Activated naive CD8-positive, alpha-beta T cell treated with anti-CD3 and anti-CD28 coated beads, Interleukin-2, amount 50 U/mL, for 16 hours (primary cell): ENCODE data around the gene MRFAP1L1.
"Not testable (repeated sequence)": the region's sequence is repeated elsewhere in the genome, so short reads cannot be mapped to it uniquely, and the experiment has no call there.

ENCODE experiments used
- DNase-seq: peaks from one replicate; pipeline ENCODE4 v3.0.0-alpha.2; 2020; ENCODE audit warnings: low read depth, low spot score

Gene MRFAP1L1

DNA sequence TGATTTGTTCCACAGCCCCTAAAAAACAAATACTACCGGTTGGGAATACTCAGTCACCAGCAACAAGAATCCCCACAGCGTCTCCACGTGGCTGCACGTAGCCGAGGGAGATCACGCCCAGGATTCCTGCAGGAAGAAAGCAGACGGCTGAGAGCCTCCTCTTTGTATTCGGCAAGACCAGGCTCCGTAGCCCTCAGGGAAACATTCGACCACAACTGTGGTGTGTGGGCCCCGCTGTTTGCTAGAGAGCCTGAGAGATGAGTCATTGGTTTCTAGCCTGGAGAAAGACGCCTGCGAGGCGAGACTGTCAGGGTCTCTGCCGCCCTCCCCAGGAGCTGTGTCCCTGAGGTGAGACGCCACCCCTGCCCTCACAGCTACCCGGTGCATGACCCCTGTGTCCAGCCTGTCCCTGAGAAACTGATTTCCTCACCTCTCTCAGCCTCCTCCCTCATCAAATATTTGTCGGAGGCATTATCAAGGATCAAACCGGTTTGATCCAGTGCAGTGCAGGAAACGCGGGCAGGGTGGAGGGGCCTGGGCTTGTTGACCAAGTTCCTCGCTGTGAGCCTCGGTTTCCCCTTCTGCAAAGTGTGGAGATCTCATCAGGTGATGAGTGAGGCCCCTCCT lies 20.7 kb downstream of the MRFAP1L1 start:
- DNase-seq = peak; percentile 67

DNA sequence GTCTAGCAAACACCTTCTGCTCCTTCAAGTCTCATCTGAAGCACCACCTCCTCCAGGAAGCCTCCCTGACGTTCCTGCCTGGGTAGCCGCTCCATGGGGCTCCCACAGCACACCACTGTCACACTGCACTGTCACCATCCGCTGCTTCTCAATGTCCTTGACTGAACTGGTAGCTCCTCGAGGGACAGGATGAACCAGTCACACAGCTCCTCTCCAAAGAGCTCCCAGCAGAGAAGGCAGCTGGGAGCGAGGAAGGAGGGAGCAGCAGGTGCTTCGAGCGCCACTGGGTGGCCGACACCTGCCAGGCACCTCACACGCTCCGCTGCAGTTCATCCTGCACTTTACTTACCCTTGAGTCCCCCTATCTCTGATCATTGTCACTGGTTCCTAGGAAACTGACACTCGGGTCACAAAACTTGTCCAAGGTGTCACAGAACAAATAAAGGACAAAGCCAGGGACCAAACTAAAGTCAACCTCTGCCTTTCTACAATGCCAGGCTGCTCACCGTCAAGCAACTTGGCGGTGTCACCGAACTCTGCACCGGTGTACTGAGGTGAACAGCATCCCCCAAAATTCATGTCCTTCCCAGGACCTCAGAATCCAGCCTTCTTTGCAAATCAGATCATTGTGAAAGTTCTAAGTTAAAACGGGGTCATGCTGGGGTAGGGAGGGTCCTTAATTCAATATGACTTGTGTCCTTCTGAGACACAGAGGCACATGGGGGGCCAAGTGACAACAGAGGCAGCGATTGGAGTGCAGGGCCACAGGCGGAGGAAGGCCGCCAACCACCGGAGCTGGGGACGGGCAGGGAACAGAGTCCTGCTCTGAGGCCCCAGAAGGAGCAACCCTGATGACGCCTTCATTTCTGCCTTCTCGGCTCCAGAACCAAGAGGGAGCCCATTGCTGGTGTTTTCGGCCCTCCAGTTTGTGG lies 21.5 kb downstream of the MRFAP1L1 start:
- no peak for DNase-seq

DNA sequence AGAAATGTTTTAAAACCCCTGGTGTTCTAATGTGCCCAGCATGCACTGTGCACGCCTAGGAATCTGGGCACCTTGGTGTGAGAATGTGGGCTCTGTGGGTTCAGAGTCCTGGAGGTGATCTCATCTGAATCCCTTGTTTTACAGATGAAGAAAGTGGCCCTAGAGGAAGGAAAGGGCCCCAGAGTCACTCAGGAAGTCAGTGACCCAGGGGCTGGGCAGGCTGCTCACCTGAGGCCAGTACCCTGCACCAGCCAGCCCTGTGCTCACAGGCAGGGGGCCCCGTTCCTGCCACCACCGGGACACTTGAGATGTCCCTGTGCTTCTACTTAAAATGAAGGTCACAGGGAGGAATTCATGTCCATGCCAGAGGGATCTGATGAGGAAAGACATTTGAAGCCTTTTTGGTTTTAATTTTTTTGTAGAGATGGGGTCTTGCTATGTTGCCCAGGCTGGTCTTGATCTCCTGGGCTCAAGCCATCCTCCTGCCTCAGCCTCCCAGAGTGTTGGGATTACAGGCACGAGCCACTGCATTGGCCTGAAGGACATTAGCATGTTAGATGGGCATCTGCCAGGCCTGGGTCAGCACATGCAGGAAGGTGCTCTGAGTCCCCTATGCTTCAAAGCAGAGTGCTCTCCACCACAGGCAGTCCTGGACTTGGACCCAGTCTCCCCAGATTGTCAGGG lies 23.4 kb downstream of the MRFAP1L1 start:
- DNase-seq = no peak

- DNase-seq = no peak
Measured at GRCh38 chr4:6684656-6685055, 25.0 kb downstream of the MRFAP1L1 start.

DNA sequence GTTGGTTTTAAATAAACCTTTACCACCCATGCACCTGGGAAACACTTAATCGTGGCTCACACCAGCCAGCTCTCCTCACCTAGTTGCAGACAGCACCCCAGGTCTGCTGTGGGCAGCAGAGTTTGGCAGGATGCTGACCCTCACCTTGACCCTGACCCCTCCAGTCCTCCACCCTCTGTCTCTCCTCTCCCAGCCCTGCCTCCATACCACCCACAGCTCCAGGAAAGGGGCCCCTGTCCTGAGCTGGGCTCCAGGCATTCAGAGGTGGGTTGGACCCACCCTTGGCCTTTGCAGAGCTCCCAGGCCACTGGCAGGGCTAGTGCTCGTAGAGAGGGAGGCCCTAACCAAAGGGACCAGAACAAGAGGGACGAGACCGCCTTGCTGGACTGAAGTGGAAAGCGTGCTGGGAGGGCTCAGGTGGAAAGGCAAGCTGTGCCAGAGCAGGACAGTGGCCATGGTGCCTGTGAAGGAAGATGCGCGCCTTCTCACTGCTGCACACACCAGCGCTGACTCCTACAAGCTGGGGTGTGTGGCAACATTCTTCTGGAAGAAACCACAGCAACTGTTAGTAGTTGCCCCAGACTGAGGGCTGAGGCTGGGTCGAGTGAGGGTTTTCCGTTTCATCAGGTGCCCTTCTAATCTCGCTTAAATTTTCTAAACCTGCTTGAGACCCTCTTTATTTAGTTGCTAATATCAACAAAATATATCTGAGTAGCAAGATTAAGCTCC lies 26.6 kb downstream of the MRFAP1L1 start:
- no peak for DNase-seq

DNA sequence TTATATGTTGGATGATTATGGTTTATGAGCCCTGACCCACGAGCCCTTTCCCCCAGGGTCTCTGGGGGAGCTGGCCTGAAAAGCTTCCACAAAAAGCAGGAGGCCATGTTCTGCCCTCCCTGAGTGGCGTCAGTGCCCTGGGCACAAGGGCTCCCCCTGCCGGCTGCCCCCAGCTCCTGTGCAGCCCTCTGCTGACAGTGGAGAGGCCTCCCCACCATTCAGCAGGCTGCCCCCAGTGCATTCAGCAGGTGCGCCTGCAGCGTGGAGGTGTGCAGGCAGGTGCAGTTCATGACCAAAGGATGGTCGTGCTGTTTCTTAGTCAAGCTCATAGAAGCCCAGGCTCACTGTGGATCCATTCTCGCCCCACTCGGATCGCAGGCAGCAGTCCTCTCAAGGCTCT lies 28.5 kb downstream of the MRFAP1L1 start:
- no peak for DNase-seq

- no peak for DNase-seq
Measured at GRCh38 chr4:6680372-6681034, 29.2 kb downstream of the MRFAP1L1 start.

DNA sequence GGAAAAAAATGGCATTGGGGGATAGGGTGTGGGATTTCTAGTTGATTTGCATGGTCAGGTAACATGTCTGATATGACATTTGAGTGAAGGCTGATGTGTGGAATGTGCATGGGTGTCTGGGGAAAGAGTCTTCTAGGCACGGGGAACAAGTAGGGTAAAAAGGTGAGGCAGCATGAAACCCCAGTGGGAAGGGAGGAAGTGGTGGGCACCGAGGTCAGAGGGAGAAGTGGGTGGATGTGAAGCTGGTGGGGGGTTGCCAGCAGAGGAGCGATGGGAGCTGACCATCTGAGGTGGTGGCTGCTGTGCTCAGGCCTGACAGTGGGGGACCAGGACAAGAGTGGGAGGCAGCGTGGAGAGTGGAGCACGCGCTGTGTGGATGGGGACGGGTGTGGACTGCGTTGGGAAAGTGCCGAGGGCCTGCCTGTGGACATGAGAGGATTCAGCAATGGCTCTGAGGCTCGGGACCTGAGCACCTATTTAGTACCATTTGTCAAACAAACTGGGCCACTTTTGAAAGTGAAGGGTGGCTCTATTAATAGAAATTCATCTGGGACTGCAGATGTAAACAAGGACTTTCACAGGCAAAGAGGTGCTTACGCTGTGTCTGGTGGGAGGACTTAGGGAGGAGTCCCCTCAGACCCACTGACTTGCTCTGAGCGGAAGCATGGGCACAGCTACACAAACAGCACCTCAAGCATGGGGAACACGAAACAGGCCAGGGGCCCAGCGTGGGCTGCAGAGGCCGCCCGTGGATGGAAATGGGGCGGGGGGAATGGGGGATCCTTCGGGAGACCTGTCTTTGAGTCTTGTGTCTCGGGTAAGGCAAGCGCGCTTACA lies 32.7 kb downstream of the MRFAP1L1 start:
- no peak for DNase-seq

DNA sequence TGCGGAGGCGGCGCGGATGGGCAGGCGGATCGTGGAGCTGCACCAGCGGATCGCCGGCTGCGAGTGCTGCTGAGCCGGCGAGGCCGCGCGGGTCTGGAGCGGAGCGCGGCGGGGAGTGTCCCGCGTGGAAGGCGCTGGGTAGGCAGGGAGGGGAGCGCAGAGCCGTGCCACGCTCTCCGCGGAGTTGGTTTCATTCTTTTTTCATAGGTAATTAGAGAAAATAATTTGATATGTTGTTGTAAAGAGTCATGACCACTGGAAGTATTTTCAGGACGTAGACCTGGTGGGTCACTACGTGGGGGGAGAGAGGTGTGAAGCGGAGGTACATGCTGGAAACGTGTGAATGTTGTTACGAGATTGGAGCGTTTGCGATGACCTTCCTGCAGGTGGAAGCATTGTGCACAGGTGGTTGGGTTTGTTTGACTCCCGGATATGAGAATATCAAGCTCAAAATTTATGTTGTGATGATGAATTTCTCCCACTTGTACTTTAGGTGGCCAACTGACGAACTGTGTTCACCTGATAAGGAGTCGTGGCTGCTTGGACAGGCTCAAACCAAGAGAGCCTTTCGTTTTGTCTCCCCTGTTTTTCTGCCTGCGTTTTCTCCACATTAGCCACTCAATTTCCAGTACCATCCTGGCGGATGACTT lies 35.0 kb downstream of the MRFAP1L1 start:
- DNase-seq = peak; percentile 30

DNA sequence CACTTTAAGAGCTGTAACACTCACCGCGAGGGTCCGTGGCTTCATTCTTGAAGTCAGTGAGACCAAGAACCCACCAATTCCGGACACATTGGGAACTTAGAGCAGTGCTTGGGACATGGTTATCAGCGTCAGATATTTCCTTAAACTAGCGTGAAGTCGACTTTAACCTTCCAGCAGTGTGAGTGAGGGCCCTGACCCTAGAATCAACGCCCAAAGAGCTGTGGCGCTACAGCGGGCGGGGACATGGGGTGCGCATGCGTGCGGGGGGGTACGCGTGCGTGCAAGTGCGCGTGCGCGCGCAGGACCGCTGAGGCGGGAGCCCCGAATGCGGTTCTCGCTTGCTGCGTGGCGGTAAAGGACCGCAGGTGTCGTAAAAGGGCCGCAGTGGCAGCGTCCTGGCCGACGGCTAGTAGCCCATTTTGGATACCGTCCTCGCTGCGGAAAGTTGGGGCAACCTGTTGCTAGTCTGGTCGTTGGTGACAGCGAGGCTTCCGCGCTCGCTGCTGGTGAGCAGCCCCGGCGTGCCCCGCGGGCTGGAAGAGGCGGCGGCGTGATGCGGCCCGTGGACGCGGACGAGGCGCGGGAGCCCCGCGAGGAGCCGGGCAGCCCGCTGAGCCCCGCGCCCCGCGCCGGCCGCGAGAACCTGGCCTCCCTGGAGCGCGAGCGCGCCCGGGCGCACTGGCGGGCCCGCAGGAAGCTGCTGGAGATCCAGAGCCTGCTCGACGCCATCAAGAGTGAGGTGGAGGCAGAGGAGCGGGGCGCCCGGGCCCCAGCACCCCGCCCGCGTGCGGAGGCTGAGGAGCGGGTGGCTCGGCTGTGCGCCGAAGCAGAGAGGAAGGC lies 35.8 kb downstream of the MRFAP1L1 start:
- DNase-seq = peak; percentile 80

DNA sequence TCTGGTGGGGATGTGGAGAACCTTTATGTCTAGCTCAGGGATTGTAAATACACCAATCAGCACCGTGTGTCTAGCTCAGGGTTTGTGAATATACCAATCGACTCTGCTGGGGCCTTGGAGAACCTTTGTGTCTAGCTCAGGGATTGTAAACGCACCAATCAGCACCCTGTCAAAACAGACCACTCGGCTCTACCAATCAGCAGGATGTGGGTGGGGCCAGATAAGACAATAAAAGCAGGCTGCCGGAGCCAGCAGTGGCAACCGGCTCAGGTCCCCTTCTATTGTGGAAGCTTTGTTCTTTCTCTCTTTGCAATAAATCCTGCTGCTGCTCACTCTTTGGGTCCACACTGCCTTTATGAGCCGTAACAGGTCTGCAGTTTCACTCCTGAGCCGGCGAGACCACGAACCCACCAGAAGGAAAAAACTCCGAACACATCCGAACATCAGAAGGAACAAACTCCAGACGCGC lies 36.4 kb downstream of the MRFAP1L1 start:
- DNase-seq = not testable (repeated sequence)

DNA sequence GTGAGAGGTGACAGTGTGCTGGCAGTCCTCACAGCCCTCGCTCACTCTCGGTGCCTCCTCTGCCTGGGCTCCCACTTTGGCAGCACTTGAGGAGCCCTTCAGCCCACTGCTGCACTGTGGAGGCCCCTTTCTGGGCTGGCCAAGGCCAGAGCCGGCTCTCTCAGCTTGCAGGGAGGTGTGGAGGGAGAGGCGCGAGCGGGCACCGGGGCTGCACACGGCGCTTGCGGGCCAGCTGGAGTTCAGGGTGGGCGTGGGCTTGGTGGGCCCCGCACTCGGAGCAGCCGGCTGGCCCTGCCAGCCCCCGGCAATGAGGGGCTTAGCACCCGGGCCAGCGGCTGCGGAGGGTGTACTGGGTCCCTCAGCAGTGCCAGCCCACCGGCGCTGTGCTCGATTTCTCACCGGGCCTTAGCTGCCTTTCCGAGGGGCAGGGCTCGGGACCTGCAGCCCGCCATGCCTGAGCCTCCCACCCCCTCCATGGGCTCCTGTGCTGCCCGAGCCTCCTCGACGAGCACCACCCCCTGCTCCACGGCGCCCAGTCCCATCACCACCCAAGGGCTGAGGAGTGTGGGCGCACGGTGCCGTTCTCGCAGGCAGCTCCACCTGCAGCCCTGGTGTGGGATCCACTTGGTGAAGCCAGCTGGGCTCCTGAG lies 37.0 kb downstream of the MRFAP1L1 start:
- not testable (repeated sequence) for DNase-seq

DNA sequence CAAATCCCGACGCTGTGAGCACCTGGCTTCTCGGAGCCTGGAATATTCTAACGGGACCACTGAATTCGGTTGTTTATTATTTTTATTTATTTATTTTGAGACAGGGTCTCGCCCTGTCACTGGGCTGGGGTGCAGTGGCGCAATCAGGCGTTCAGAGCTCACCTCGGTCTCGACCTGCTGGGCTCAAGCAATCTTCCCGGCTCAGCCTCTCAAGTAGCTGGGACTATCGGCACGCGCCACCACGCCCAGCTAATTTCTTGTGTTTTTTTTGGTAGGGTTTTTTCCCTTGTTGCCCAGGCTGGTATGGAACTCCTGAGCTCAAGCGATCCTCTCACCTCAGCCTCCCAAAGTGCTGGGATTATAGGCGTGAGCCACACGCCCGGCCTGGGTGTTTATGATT lies 37.5 kb downstream of the MRFAP1L1 start:
- DNase-seq = no peak

DNA sequence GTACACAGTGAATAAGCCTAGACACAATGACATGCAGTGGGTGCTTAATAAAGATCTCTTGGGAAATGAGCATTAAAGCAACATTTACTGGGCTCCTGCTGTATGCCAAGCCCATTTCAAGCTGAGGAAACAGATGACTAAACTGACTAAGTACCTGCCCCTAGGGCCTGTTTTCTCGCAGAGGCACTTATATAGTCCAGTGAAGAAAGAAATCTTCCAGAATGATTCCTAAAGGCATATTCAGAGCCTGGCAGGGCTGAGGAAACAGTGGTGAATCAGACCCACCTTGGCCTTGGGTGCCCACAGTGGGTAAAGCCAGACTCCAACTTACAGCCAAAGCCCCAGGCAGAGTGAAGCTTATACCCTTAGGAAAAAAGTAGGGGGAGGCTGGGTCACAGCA lies 38.0 kb downstream of the MRFAP1L1 start:
- no peak for DNase-seq

- DNase-seq = no peak
Measured at GRCh38 chr4:6668391-6668790, 41.3 kb downstream of the MRFAP1L1 start.

GRCh38 chr4:6665320-6665654 lies 44.4 kb downstream of the MRFAP1L1 start:
- no peak for DNase-seq

GRCh38 chr4:6663596-6664393 lies 45.9 kb downstream of the MRFAP1L1 start:
- DNase-seq = no peak

DNA sequence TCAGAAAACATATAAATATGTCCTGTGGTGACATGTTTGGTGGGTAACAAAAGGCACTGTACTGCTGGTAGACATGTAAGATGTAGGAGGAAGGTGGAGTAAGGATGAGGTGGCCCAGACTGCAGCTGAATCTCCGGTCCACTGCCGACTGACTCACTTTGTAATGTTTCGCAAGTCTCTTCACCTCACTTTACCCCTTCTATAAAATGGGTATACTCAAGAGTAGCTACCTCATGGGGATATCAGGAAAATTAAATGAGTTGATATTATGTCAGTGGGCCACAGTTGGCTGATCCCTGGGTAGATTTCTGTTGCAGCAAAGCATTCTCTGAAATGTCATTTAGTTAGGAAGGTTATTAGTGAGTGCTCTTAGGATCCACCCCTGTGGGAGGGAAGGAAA lies 47.1 kb downstream of the MRFAP1L1 start:
- DNase-seq = no peak
